ENCODE data around the gene TANC1. TPM values are rescaled to one million over a fixed set of nuclear protein-coding genes. Genes with fewer than 3 reads are reported as not detected.

The TANC1 gene
- total RNA-seq, 4 donors from 2014 or later: 20.6 to 64.8 (median 31.5) TPM

- TF ChIP-seq CTCF (IDR thresholded peaks at IDR 0.05; ENCODE audit: low read depth): no peak
Observed at GRCh38 chr2:158969162-158969714, 798 bp downstream of the TANC1 start.

- no peak for TF ChIP-seq CTCF (IDR thresholded peaks at IDR 0.05; ENCODE audit: low read depth)
Observed at GRCh38 chr2:158969715-158970240, 1.3 kb downstream of the TANC1 start.

GRCh38 chr2:158970241-158970751 is 1.9 kb downstream of the TANC1 start:
- TF ChIP-seq CTCF (IDR thresholded peaks at IDR 0.05; ENCODE audit: low read depth): no peak

GRCh38 chr2:158973116-158973956 is 4.9 kb downstream of the TANC1 start:
- no peak for TF ChIP-seq CTCF (IDR thresholded peaks at IDR 0.05; ENCODE audit: low read depth)

- no peak for TF ChIP-seq CTCF (IDR thresholded peaks at IDR 0.05; ENCODE audit: low read depth)
Observed at GRCh38 chr2:158975271-158975921, 7.0 kb downstream of the TANC1 start.

GRCh38 chr2:158979772-158980171 is 11.3 kb downstream of the TANC1 start:
- no peak for TF ChIP-seq CTCF (IDR thresholded peaks at IDR 0.05; ENCODE audit: low read depth)

Data from subcutaneous adipose tissue (tissue), 4 donors.